Effector memory CD8-positive, alpha-beta T cell (primary cell): Measurements from ENCODE around the gene C3.

Source experiments
- ATAC-seq: fragments of 150-1000 bp; cut with Tn5 transposase; replicated peaks from 2 replicates; pipeline ENCODE4 v1.10.0; 2021; ENCODE audit warnings: mild to moderate bottlenecking, moderate library complexity
- DNase-seq, 3 experiments: peaks; one replicate each; pipeline ENCODE4 v3.0.0; 2021
- H3K27ac Mint-ChIP-seq, 2 donors: one replicate each; pipeline ENCODE4 v1.8.0; 2022; ENCODE audit warnings: mild to moderate bottlenecking in 2 of 2, mixed read lengths in 2 of 2, moderate library complexity in 2 of 2
- H3K27me3 Mint-ChIP-seq, 2 donors: one replicate each; pipeline ENCODE4 v1.8.0; 2022; ENCODE audit warnings: mixed read lengths in 2 of 2
- H3K36me3 Mint-ChIP-seq: one replicate; pipeline ENCODE4 v1.8.0; 2022; ENCODE audit warnings: mild to moderate bottlenecking, moderate library complexity, mixed read lengths; ENCODE audit not compliant: insufficient read depth
- H3K4me1 Mint-ChIP-seq, 2 donors: one replicate each; pipeline ENCODE4 v1.8.0; 2022; ENCODE audit warnings: low read depth in 2 of 2, mixed read lengths in 2 of 2
- H3K4me3 Mint-ChIP-seq, 2 donors: one replicate each; pipeline ENCODE4 v1.8.0; 2022; ENCODE audit warnings: mild to moderate bottlenecking in 2 of 2, mixed read lengths in 2 of 2, moderate library complexity in 2 of 2
- H3K9me3 Mint-ChIP-seq, 2 donors: one replicate each; pipeline ENCODE4 v1.8.0; 2022; ENCODE audit warnings: mixed read lengths in 2 of 2

The C3 gene

DNA sequence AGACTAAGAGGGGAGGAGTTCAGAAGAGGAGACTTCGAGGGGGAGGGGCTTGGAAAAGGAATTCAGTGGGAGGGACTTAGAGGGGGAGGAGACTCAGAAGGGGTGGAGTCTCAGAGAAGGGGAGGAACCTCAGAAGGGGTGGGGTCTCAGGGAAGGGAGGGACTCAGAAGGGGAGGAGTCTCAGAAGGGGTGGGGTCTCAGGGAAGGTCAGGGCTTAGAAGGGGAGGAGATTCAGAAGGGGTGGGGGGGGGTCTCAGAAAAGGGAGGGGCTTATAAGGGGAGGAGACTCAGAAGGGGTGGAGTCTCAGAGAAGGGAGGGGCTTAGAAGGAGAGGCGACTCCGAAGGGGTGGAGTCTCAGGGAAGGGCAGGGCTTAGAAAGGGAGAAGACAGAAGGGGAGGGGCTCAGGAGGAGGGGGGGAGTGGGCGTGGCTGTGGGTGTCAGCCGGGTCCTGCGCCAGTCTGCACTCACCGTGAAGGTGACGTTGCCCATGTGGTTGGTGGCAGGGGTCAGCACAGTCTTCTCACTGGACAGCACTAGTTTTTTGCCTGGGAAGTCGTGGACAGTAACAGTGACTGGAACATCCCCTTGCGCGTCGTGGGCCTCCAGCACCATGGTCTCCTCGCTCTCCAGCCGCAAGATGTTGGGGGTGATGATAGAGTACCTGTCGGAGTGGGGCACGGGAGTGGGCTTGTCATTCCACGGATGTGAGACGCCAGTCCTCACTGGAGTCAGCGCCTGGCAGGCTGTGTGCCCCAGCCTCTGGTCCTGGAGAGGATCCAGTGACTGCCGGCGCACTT is 1.5 kb downstream of the C3 start:
- H3K4me1 Mint-ChIP-seq: peaks cover 18 to 24% of the 10 kb centered on the region in 2 donors
- H3K36me3 Mint-ChIP-seq: peaks cover 6% of the 10 kb centered on the region
- H3K27me3 Mint-ChIP-seq: peaks cover 0 to 5% of the 10 kb centered on the region in 2 donors
- ATAC-seq (peak; percentile 65), DNase-seq (peak in 1 of 3 experiments; percentile 38)
- no peaks in the 10 kb centered on the region for H3K9me3 Mint-ChIP-seq
- peak overlapping the region; percentile 0 to 44 for H3K27ac Mint-ChIP-seq
- no peak overlapping the region for H3K4me3 Mint-ChIP-seq

GRCh38 chr19:6718111-6718740 is 2.2 kb downstream of the C3 start:
- Mint-ChIP-seq H3K36me3 (peaks cover 6% of the 10 kb centered on the region), H3K9me3 (no peaks in the 10 kb centered on the region), H3K4me3 (no peak overlapping the region), H3K27me3 (peaks cover 0 to 5% of the 10 kb centered on the region in 2 donors), H3K4me1 (peaks cover 16 to 21% of the 10 kb centered on the region in 2 donors), H3K27ac (peak overlapping the region in 1 of 2 donors; percentile 44)
- DNase-seq: no peak
- peak; percentile 3 for ATAC-seq

DNA sequence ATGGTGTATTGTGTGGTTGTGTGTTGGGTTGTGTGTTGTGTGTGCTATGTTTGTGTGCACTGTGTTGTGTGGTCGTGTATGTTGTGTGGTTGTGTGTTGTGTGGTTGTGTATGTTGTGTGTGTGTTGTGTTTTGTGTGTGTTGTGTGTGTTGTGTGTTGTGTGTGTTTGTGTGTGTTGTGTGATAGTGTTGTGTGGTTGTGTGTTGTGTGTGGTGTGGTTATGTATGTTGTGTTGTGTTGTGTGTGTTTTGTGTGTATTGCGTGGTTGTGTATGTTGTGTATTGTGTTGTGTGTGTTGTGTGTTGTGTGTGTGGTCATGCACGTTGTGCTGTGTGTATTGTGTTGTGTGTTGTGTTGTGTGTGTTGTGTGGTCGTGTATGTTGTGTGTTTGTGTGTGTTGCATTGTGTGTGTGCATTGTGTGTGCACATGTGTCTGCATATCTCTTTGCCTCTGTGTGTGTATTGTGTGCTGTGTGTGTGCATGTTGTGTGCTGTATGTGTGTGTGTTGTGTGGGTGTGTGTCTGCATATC is 2.9 kb downstream of the C3 start:
- Mint-ChIP-seq H3K36me3 (peaks cover 6% of the 10 kb centered on the region), H3K4me1 (peaks cover 16 to 21% of the 10 kb centered on the region in 2 donors), H3K4me3 (no peak overlapping the region), H3K9me3 (no peaks in the 10 kb centered on the region), H3K27ac (peak overlapping the region in 1 of 2 donors; percentile 12), H3K27me3 (peaks cover 0 to 5% of the 10 kb centered on the region in 2 donors)
- ATAC-seq (no peak), DNase-seq (no peak)

DNA sequence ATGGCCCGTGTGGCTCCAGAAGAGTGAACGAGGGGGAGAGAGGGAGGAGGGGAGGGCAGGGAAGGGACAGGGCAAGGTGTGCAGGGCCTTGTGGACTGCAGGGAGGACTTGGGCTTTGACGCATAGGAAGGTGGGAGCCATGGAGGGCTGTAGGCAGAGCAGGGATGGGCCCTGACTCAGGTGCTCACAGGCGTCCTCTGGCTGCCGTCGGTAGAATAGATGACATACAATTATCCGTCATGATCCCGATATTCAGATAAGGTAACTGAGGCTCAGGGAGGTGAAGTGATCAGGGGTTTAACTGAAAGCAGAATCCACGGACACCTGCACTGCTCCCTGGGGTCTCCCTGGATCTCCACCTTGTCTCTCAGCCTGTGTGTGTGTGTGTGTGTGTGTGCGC is 3.4 kb downstream of the C3 start:
- Mint-ChIP-seq H3K27me3 (peaks cover 0 to 5% of the 10 kb centered on the region in 2 donors), H3K9me3 (no peaks in the 10 kb centered on the region), H3K27ac (peak overlapping the region in 1 of 2 donors; percentile 12), H3K4me1 (peaks cover 16 to 21% of the 10 kb centered on the region in 2 donors), H3K36me3 (peaks cover 6% of the 10 kb centered on the region), H3K4me3 (no peak overlapping the region)
- ATAC-seq (no peak), DNase-seq (no peak)

- Mint-ChIP-seq H3K27me3 (peaks cover 0 to 5% of the 10 kb centered on the region in 2 donors), H3K36me3 (peaks cover 5% of the 10 kb centered on the region), H3K27ac (no peak overlapping the region), H3K4me1 (peaks cover 16 to 21% of the 10 kb centered on the region in 2 donors), H3K4me3 (no peak overlapping the region), H3K9me3 (no peaks in the 10 kb centered on the region)
- DNase-seq (no peak), ATAC-seq (no peak)
Observed at GRCh38 chr19:6716610-6716970, 3.9 kb downstream of the C3 start.

DNA sequence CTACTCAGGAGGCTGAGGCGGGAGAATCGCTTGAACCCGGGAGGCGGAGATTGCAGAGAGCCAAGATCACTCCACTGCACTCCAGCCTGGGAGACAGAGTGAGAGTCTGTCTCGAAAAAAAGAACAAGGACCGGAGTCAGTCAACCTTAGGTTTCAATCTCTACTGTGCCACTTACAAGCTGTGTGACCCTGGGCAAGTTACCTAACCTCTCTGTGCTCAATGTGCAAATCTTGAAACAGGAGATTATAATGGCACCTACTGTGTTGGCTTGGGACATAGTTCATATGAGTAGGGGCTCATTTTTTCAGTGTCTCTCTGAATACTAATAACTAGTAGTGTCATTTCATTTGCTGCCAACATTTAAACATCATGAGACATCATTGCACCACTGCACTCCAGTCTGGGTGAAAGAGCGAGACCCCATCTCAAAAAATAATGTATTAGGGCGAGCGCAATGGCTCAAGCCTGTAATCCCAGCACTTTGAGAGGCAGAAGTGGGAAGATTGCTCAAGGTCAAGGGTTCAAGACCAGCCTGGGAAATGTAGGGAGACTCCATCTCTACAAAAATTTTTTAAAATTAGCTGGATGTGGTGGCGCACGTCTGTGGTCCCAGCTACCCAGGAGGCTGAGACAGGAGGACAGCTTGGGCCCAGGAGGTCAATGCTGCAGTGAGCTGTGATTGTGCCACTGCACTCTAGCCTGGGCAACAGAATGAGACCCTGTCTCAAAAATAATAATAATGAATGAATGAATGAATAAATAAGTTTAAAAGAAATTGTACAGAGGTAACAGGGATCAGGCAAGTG is 5.5 kb downstream of the C3 start:
- Mint-ChIP-seq H3K4me3 (no peak overlapping the region), H3K27me3 (peaks cover 15 to 21% of the 10 kb centered on the region in 2 donors), H3K4me1 (peaks cover 20 to 33% of the 10 kb centered on the region in 2 donors), H3K27ac (no peak overlapping the region), H3K36me3 (peaks cover 4% of the 10 kb centered on the region), H3K9me3 (no peaks in the 10 kb centered on the region)
- DNase-seq (no peak), ATAC-seq (no peak)

GRCh38 chr19:6713773-6714692 is 6.4 kb downstream of the C3 start:
- ATAC-seq (no peak), DNase-seq (no peak)
- H3K27me3 Mint-ChIP-seq: peaks cover 24 to 30% of the 10 kb centered on the region in 2 donors
- no peak overlapping the region for H3K27ac Mint-ChIP-seq
- H3K4me1 Mint-ChIP-seq: peaks cover 16 to 34% of the 10 kb centered on the region in 2 donors
- no peaks in the 10 kb centered on the region for H3K9me3 Mint-ChIP-seq
- H3K4me3 Mint-ChIP-seq: no peak overlapping the region
- peaks cover 4% of the 10 kb centered on the region for H3K36me3 Mint-ChIP-seq

GRCh38 chr19:6712692-6713670 is 7.5 kb downstream of the C3 start:
- Mint-ChIP-seq H3K27ac (no peak overlapping the region), H3K27me3 (peaks cover 34 to 40% of the 10 kb centered on the region in 2 donors)
- DNase-seq: no peak

GRCh38 chr19:6712231-6712630 is 8.2 kb downstream of the C3 start:
- peaks cover 3% of the 10 kb centered on the region for H3K36me3 Mint-ChIP-seq
- no peaks in the 10 kb centered on the region for H3K9me3 Mint-ChIP-seq
- peaks cover 13 to 21% of the 10 kb centered on the region in 2 donors for H3K4me1 Mint-ChIP-seq
- no peak for ATAC-seq
- DNase-seq: no peak
- no peak overlapping the region for H3K4me3 Mint-ChIP-seq
- no peak overlapping the region for H3K27ac Mint-ChIP-seq
- peaks cover 39 to 41% of the 10 kb centered on the region in 2 donors for H3K27me3 Mint-ChIP-seq

More at GRCh38 chr19:6712692-6713670, 7.5 kb downstream of the C3 start:
- Mint-ChIP-seq H3K4me1 (peaks cover 16 to 28% of the 10 kb centered on the region in 2 donors), H3K9me3 (no peaks in the 10 kb centered on the region), H3K36me3 (peaks cover 4% of the 10 kb centered on the region), H3K4me3 (no peak overlapping the region)
- no peak for ATAC-seq

DNA sequence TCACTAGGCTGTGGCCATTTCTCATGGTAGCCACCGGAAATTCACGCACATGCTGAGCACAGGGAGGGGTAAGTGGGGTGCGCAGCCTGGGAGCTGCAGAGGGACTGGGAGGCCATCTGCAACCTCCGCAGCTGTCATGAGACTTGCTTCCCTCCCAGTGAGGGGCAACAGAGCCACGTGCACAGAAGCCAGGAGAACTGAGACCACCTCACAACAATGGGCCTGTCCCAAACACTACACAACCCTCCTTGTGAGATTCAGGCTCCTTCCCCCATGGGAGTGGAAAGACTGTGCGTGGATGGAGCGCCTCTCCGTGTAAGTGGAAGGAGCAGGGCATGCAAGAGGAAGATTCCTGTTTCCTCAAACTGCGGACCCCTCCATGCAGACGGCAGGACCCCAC is 8.8 kb downstream of the C3 start:
- ATAC-seq (no peak), DNase-seq (no peak)
- Mint-ChIP-seq H3K27ac (no peak overlapping the region), H3K4me3 (no peak overlapping the region), H3K4me1 (peaks cover 12 to 20% of the 10 kb centered on the region in 2 donors), H3K36me3 (no peaks in the 10 kb centered on the region), H3K9me3 (no peaks in the 10 kb centered on the region), H3K27me3 (peaks cover 39 to 41% of the 10 kb centered on the region in 2 donors)

- H3K9me3 Mint-ChIP-seq: no peaks in the 10 kb centered on the region
- DNase-seq (no peak), ATAC-seq (no peak)
- H3K27me3 Mint-ChIP-seq: peaks cover 39 to 41% of the 10 kb centered on the region in 2 donors
- peak overlapping the region; percentile 53 to 56 for H3K4me3 Mint-ChIP-seq
- no peak overlapping the region for H3K27ac Mint-ChIP-seq
- H3K36me3 Mint-ChIP-seq: no peaks in the 10 kb centered on the region
- peaks cover 12 to 20% of the 10 kb centered on the region in 2 donors for H3K4me1 Mint-ChIP-seq
Observed at GRCh38 chr19:6711078-6711361, 9.4 kb downstream of the C3 start.
